ENCODE data around the gene GINS1. TPM values are rescaled to one million over a fixed set of nuclear protein-coding genes. Genes with fewer than 3 reads are reported as not detected.

GINS1 gene
- total RNA-seq, 1 donor from 2014 or later, result 6.6 TPM

- Histone ChIP-seq H3K36me3 (ENCODE audit: insufficient read depth, low read length) (peaks cover 3% of the 10 kb centered on the region), H3K4me3 (ENCODE audit: insufficient read depth, low read depth, low read length) (no peak overlapping the region), H4K20me1 (ENCODE audit: insufficient read depth, low read length) (peaks cover 30% of the 10 kb centered on the region), H3K9ac (ENCODE audit: low read length) (no peak overlapping the region), H3K79me2 (ENCODE audit: insufficient read depth, low read length) (peaks cover 67% of the 10 kb centered on the region), H3K4me1 (ENCODE audit: insufficient read depth, low read length) (peaks cover 6% of the 10 kb centered on the region), H2AFZ (ENCODE audit: low read depth, low read length) (no peak overlapping the region), H3K9me3 (ENCODE audit: insufficient read depth, low read depth, low read length) (peaks cover 12% of the 10 kb centered on the region), H3K4me2 (ENCODE audit: low read length) (no peak overlapping the region), H3K27ac (ENCODE audit: low read depth, low read length) (no peak overlapping the region), H3K27me3 (ENCODE audit: insufficient read depth, low read length) (no peaks in the 10 kb centered on the region)
- Mint-ChIP-seq H3K27me3 (ENCODE audit: low read depth, unreplicated experiment) (no peaks in the 10 kb centered on the region), H3K4me1 (ENCODE audit: low read depth, unreplicated experiment) (peaks cover 18% of the 10 kb centered on the region), H3K27ac (ENCODE audit: unreplicated experiment) (no peak overlapping the region), H3K4me3 (ENCODE audit: unreplicated experiment) (no peak overlapping the region), H3K36me3 (ENCODE audit: low read depth, unreplicated experiment) (peaks cover 27% of the 10 kb centered on the region), H3K9me3 (ENCODE audit: unreplicated experiment) (peaks cover 11% of the 10 kb centered on the region)
- DNase-seq (ENCODE audit: low read depth), result no peak
- no peak for FAIRE-seq
- TF ChIP-seq EZH2 (IDR thresholded peaks at IDR 0.05; ENCODE audit: insufficient read depth, low read length), result no peak
- TF ChIP-seq, protein P1, sequence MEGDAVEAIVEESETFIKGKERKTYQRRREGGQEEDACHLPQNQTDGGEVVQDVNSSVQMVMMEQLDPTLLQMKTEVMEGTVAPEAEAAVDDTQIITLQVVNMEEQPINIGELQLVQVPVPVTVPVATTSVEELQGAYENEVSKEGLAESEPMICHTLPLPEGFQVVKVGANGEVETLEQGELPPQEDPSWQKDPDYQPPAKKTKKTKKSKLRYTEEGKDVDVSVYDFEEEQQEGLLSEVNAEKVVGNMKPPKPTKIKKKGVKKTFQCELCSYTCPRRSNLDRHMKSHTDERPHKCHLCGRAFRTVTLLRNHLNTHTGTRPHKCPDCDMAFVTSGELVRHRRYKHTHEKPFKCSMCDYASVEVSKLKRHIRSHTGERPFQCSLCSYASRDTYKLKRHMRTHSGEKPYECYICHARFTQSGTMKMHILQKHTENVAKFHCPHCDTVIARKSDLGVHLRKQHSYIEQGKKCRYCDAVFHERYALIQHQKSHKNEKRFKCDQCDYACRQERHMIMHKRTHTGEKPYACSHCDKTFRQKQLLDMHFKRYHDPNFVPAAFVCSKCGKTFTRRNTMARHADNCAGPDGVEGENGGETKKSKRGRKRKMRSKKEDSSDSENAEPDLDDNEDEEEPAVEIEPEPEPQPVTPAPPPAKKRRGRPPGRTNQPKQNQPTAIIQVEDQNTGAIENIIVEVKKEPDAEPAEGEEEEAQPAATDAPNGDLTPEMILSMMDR (IDR thresholded peaks at IDR 0.05; ENCODE audit: insufficient read depth, low read depth, low read length), result no peak
Observed at GRCh38 chr20:25376236-25376635, 31.2 kb upstream of the GINS1 start.

DNA sequence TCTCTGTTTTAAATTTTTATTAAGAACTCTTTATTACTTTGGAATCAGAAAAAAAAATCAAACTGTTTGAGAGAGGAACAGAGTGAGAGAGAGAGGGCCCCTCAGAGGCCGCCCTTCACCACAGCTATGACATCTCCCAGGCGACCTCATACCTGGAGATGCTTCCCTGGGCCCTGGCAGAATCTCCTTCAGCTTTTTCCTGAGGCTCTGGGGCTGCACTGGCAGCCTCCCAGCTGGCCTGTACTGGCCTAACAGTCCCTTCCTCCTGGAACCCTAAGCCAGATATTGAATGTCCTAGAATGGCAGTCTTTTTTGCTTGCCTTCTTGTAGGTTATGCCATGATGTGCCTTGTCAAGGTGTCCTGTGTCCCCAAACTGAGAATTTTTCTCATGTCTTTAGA lies 30.6 kb upstream of the GINS1 start:
- H3K9me3 ChIP-seq (ENCODE audit: insufficient read depth, low read depth, low read length), result peaks cover 5% of the 10 kb centered on the region
- no peak for FAIRE-seq
- H3K27me3 ChIP-seq (ENCODE audit: insufficient read depth, low read length), result no peaks in the 10 kb centered on the region
- Mint-ChIP-seq H3K4me3 (ENCODE audit: unreplicated experiment) (no peak overlapping the region), H3K27me3 (ENCODE audit: low read depth, unreplicated experiment) (no peaks in the 10 kb centered on the region), H3K27ac (ENCODE audit: unreplicated experiment) (no peak overlapping the region), H3K9me3 (ENCODE audit: unreplicated experiment) (peaks cover 9% of the 10 kb centered on the region), H3K4me1 (ENCODE audit: low read depth, unreplicated experiment) (peaks cover 21% of the 10 kb centered on the region), H3K36me3 (ENCODE audit: low read depth, unreplicated experiment) (peaks cover 26% of the 10 kb centered on the region)
- no peak for TF ChIP-seq EZH2 (IDR thresholded peaks at IDR 0.05; ENCODE audit: insufficient read depth, low read length)
- TF ChIP-seq, protein P1 (IDR thresholded peaks at IDR 0.05; ENCODE audit: insufficient read depth, low read depth, low read length), result no peak
- H3K4me3 ChIP-seq (ENCODE audit: insufficient read depth, low read depth, low read length), result no peak overlapping the region
- H4K20me1 ChIP-seq (ENCODE audit: insufficient read depth, low read length), result peaks cover 34% of the 10 kb centered on the region
- peaks cover 69% of the 10 kb centered on the region for H3K79me2 ChIP-seq (ENCODE audit: insufficient read depth, low read length)
- no peak overlapping the region for H3K9ac ChIP-seq (ENCODE audit: low read length)
- DNase-seq (ENCODE audit: low read depth), result no peak
- no peak overlapping the region for H3K27ac ChIP-seq (ENCODE audit: low read depth, low read length)
- H2AFZ ChIP-seq (ENCODE audit: low read depth, low read length), result no peak overlapping the region
- H3K4me2 ChIP-seq (ENCODE audit: low read length), result no peak overlapping the region
- peaks cover 6% of the 10 kb centered on the region for H3K4me1 ChIP-seq (ENCODE audit: insufficient read depth, low read length)
- peaks cover 3% of the 10 kb centered on the region for H3K36me3 ChIP-seq (ENCODE audit: insufficient read depth, low read length)

DNA sequence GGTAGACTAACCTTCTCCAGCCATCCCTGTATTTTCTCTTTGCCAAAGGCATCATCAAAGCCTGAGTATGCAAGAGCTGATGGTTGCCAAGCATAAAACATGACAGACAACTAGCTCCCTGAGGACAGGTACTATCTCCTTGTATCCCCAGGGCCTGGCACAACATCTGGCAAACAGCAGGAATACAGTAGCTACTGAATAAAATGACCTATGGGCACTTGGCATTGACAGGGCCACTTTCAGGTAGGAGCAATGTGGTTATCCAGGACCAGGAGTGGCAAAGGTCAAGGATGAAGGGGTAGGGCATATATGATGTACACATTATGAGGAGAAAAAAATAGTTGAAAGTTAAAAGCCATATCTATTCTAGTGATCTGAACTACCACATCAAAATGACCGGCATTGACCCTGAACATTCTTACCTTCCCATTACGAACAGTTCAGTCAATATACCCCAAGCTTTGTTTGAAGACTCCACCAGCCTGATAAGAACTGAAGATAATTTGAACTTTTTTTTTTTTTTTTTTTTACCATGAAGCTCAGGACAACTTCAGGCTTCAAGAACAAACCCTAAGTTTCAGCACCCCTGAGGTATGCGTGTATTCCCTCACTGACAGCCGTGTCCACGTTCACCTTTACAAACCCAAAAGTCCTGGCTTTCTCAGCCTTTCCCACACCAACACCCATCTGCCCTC lies 29.1 kb upstream of the GINS1 start:
- peaks cover 84% of the 10 kb centered on the region for H3K79me2 ChIP-seq (ENCODE audit: insufficient read depth, low read length)
- no peak overlapping the region for H3K4me2 ChIP-seq (ENCODE audit: low read length)
- Mint-ChIP-seq H3K36me3 (ENCODE audit: low read depth, unreplicated experiment) (peaks cover 22% of the 10 kb centered on the region), H3K4me1 (ENCODE audit: low read depth, unreplicated experiment) (peaks cover 26% of the 10 kb centered on the region), H3K27me3 (ENCODE audit: low read depth, unreplicated experiment) (no peaks in the 10 kb centered on the region), H3K4me3 (ENCODE audit: unreplicated experiment) (no peak overlapping the region), H3K9me3 (ENCODE audit: unreplicated experiment) (peaks cover 2% of the 10 kb centered on the region), H3K27ac (ENCODE audit: unreplicated experiment) (peak overlapping the region; percentile 35)
- no peak overlapping the region for H2AFZ ChIP-seq (ENCODE audit: low read depth, low read length)
- no peaks in the 10 kb centered on the region for H3K9me3 ChIP-seq (ENCODE audit: insufficient read depth, low read depth, low read length)
- H3K4me3 ChIP-seq (ENCODE audit: insufficient read depth, low read depth, low read length), result no peak overlapping the region
- no peaks in the 10 kb centered on the region for H3K27me3 ChIP-seq (ENCODE audit: insufficient read depth, low read length)
- peaks cover 3% of the 10 kb centered on the region for H3K36me3 ChIP-seq (ENCODE audit: insufficient read depth, low read length)
- DNase-seq (ENCODE audit: low read depth) (no peak), FAIRE-seq (no peak)
- H4K20me1 ChIP-seq (ENCODE audit: insufficient read depth, low read length), result peaks cover 48% of the 10 kb centered on the region
- no peak overlapping the region for H3K9ac ChIP-seq (ENCODE audit: low read length)
- H3K4me1 ChIP-seq (ENCODE audit: insufficient read depth, low read length), result peaks cover 2% of the 10 kb centered on the region
- H3K27ac ChIP-seq (ENCODE audit: low read depth, low read length), result no peak overlapping the region
- TF ChIP-seq, protein P1 (IDR thresholded peaks at IDR 0.05; ENCODE audit: insufficient read depth, low read depth, low read length), result no peak
- no peak for TF ChIP-seq EZH2 (IDR thresholded peaks at IDR 0.05; ENCODE audit: insufficient read depth, low read length)
